ENCODE data around the gene C2orf69. TPM values are rescaled to one million over a fixed set of nuclear protein-coding genes. Genes with fewer than 3 reads are reported as not detected.

C2orf69 gene, protein sequence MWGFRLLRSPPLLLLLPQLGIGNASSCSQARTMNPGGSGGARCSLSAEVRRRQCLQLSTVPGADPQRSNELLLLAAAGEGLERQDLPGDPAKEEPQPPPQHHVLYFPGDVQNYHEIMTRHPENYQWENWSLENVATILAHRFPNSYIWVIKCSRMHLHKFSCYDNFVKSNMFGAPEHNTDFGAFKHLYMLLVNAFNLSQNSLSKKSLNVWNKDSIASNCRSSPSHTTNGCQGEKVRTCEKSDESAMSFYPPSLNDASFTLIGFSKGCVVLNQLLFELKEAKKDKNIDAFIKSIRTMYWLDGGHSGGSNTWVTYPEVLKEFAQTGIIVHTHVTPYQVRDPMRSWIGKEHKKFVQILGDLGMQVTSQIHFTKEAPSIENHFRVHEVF
- 25.8 to 29.9 TPM (median 26.5 TPM) in 3 replicates for total RNA-seq (2021)
- percentile 97 among the genes with signal in this experiment for Bru-seq, nascent RNA
- long read RNA-seq, experiment 1, transcript C2orf69-201 (2 exons, 3,728 nt): major isoform, 153 of 171 reads
- long read RNA-seq, experiment 1, partial matches to known transcripts: 0 of 171 reads
- long read RNA-seq, experiment 1, other reads (novel, unspliced or antisense): 18 of 171 reads
- long read RNA-seq, experiment 2, transcript C2orf69-201 (2 exons, 3,728 nt): major isoform, 11 of 47 reads
- long read RNA-seq, experiment 2, partial matches to known transcripts: 32 of 47 reads
- long read RNA-seq, experiment 2, other reads (novel, unspliced or antisense): 4 of 47 reads
- long read RNA-seq, experiment 3, transcript C2orf69-201 (2 exons, 3,728 nt): major isoform, 10 of 13 reads
- long read RNA-seq, experiment 3, partial matches to known transcripts: 0 of 13 reads
- long read RNA-seq, experiment 3, other reads (novel, unspliced or antisense): 3 of 13 reads

- Mint-ChIP-seq H3K36me3 (peaks cover 27% of the 10 kb centered on the region), H3K27me3 (ENCODE audit: low read depth) (no peaks in the 10 kb centered on the region), H3K27ac (peak within 1 kb of the TSS; percentile 99), H3K4me1 (peaks cover 21% of the 10 kb centered on the region), H3K4me3 (peak within 1 kb of the TSS; percentile 97), H3K9me3 (peaks cover 7% of the 10 kb centered on the region)
- DNase-seq (ENCODE audit: low spot score): peak; percentile 98
- ATAC-seq: peak; percentile 96
- POLR2A ChIA-PET: interaction anchor here (0.6 kb wide), 1 partner anchor 662 kb away, joined by 3 read pairs; no protein-coding TSS in a partner anchor
- CTCF ChIA-PET: interaction anchor here (2.3 kb wide), 1 partner anchor 206 kb away, joined by 5 read pairs; no protein-coding TSS in a partner anchor
- TF ChIP-seq, protein P1, sequence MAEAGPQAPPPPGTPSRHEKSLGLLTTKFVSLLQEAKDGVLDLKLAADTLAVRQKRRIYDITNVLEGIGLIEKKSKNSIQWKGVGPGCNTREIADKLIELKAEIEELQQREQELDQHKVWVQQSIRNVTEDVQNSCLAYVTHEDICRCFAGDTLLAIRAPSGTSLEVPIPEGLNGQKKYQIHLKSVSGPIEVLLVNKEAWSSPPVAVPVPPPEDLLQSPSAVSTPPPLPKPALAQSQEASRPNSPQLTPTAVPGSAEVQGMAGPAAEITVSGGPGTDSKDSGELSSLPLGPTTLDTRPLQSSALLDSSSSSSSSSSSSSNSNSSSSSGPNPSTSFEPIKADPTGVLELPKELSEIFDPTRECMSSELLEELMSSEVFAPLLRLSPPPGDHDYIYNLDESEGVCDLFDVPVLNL (CRISPR knock-in tag; IDR thresholded peaks at IDR 0.05; ENCODE audit: borderline replicate concordance, low read depth): no peak; the same call in 1 of the 2 replicates
- no peak for TF ChIP-seq TEAD4 (CRISPR knock-in tag; IDR thresholded peaks at IDR 0.05)
- TF ChIP-seq ZNF232 (CRISPR knock-in tag; IDR thresholded peaks at IDR 0.05): 0 out of 2 replicates have a peak, but pooled peaks have one; percentile 25
- no peak for TF ChIP-seq ZNF416 (CRISPR knock-in tag; IDR thresholded peaks at IDR 0.05)
- TF ChIP-seq TP53 (CRISPR knock-in tag; IDR thresholded peaks at IDR 0.05): no peak
- peak; percentile 98 for TF ChIP-seq MYBL2 (CRISPR knock-in tag; IDR thresholded peaks at IDR 0.05)
- TF ChIP-seq ZNF219 (CRISPR knock-in tag; IDR thresholded peaks at IDR 0.05; ENCODE audit: borderline replicate concordance): no peak
- TF ChIP-seq GABPB1 (CRISPR knock-in tag; IDR thresholded peaks at IDR 0.05): peak; percentile 44; the same call in 1 of the 2 replicates
- TF ChIP-seq FOXP4 (CRISPR knock-in tag; IDR thresholded peaks at IDR 0.05): peak; percentile 28; the same call in 1 of the 2 replicates
- TF ChIP-seq STAT6 (CRISPR knock-in tag; conservative IDR thresholded peaks at IDR 0.05; ENCODE audit: low read depth): no peak
- TF ChIP-seq KAT7 (CRISPR knock-in tag; IDR thresholded peaks at IDR 0.05; ENCODE audit: borderline replicate concordance): 0 out of 2 replicates have a peak, but pooled peaks have one; percentile 70
- no peak for TF ChIP-seq SMAD4 (CRISPR knock-in tag; IDR thresholded peaks at IDR 0.05)
- 0 out of 2 replicates have a peak, but pooled peaks have one; percentile 71 for TF ChIP-seq ELF4 (CRISPR knock-in tag; IDR thresholded peaks at IDR 0.05; ENCODE audit: low read depth)
- TF ChIP-seq, protein P2, sequence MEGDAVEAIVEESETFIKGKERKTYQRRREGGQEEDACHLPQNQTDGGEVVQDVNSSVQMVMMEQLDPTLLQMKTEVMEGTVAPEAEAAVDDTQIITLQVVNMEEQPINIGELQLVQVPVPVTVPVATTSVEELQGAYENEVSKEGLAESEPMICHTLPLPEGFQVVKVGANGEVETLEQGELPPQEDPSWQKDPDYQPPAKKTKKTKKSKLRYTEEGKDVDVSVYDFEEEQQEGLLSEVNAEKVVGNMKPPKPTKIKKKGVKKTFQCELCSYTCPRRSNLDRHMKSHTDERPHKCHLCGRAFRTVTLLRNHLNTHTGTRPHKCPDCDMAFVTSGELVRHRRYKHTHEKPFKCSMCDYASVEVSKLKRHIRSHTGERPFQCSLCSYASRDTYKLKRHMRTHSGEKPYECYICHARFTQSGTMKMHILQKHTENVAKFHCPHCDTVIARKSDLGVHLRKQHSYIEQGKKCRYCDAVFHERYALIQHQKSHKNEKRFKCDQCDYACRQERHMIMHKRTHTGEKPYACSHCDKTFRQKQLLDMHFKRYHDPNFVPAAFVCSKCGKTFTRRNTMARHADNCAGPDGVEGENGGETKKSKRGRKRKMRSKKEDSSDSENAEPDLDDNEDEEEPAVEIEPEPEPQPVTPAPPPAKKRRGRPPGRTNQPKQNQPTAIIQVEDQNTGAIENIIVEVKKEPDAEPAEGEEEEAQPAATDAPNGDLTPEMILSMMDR (IDR thresholded peaks at IDR 0.05): no peak
- 0 out of 2 replicates have a peak, but pooled peaks have one; percentile 19 for TF ChIP-seq ATF1 (CRISPR knock-in tag; IDR thresholded peaks at IDR 0.05)
- no peak for TF ChIP-seq MAX (CRISPR knock-in tag; IDR thresholded peaks at IDR 0.05)
- no peak for TF ChIP-seq MLX (CRISPR knock-in tag; IDR thresholded peaks at IDR 0.05)
- TF ChIP-seq ETV6 (CRISPR knock-in tag; IDR thresholded peaks at IDR 0.05): peak; percentile 72; the same call in 1 of the 2 replicates
- TF ChIP-seq IRF2 (CRISPR knock-in tag; IDR thresholded peaks at IDR 0.05; ENCODE audit: borderline replicate concordance, low read depth): no peak
- TF ChIP-seq SP1 (CRISPR knock-in tag; conservative IDR thresholded peaks at IDR 0.05): peak; percentile 43; the same call in 1 of the 2 replicates
- TF ChIP-seq GRHL2 (CRISPR knock-in tag; IDR thresholded peaks at IDR 0.05; ENCODE audit: insufficient replicate concordance, severe bottlenecking): no peak
- TF ChIP-seq ZNF425 (CRISPR knock-in tag; conservative IDR thresholded peaks at IDR 0.05): no peak
Observed at GRCh38 chr2:199911052-199911876, at the start of gene C2orf69. Gene C2orf69, plus strand, starts transcription at chr2:199911293. Its CDS starts 146 bp downstream, at chr2:199911439.

All from WTC11 (cell line).